Peyer's patch (tissue), 4 donors: ENCODE data around the gene CAMK1.

Experiments
- POLR2A ChIP-seq, 2 donors: fragments of 450-650 bp; IDR thresholded peaks; one replicate each; pipeline ENCODE4 v1.5.1; 2017; ENCODE audit warnings: antibody characterized with exemption in 2 of 2, mild to moderate bottlenecking in 2 of 2, moderate library complexity in 2 of 2
- TF ChIP-seq, protein P1 (sequence below), 6 experiments: fragments of 450-650 bp in 4 of 6; fragments of 200-600 bp in 2 of 6; sonication (generic) in 1 of 6; IDR thresholded peaks; one replicate each; pipeline ENCODE4 v1.5.1; 2017 to 2019; ENCODE audit warnings: antibody characterized with exemption in 6 of 6, mild to moderate bottlenecking in 3 of 6, moderate library complexity in 1 of 6

DNA sequence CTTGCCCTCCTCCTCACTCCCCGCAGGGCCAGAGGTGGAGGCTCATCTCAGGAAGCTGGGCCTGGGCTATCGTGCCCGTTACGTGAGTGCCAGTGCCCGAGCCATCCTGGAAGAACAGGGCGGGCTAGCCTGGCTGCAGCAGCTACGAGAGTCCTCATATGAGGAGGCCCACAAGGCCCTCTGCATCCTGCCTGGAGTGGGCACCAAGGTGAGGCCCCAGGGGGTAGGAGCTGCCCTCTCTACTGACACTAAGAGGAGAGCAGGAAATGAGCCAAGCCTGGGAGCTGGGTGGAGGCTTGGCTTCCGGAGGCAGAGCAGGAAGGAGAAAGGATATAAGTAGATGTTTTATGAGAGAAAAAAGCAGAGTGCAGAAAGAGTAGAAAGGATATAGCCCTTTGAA lies 15.1 kb downstream of the CAMK1 start:
- TF ChIP-seq, protein P1, sequence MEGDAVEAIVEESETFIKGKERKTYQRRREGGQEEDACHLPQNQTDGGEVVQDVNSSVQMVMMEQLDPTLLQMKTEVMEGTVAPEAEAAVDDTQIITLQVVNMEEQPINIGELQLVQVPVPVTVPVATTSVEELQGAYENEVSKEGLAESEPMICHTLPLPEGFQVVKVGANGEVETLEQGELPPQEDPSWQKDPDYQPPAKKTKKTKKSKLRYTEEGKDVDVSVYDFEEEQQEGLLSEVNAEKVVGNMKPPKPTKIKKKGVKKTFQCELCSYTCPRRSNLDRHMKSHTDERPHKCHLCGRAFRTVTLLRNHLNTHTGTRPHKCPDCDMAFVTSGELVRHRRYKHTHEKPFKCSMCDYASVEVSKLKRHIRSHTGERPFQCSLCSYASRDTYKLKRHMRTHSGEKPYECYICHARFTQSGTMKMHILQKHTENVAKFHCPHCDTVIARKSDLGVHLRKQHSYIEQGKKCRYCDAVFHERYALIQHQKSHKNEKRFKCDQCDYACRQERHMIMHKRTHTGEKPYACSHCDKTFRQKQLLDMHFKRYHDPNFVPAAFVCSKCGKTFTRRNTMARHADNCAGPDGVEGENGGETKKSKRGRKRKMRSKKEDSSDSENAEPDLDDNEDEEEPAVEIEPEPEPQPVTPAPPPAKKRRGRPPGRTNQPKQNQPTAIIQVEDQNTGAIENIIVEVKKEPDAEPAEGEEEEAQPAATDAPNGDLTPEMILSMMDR (IDR thresholded peaks at IDR 0.05), result no peak
- no peak for TF ChIP-seq POLR2A (IDR thresholded peaks at IDR 0.05)
